IPS-18a (cell line): Measurements from ENCODE around the gene FOXP2.
"Not testable (repeated sequence)": the region's sequence is repeated elsewhere in the genome, so short reads cannot be mapped to it uniquely, and the experiment has no call there.

Experiments
- H3K27ac ChIP-seq: one replicate; pipeline ENCODE4 v1.5.1; 2013; ENCODE audit warnings: low read length
- H3K27me3 ChIP-seq: one replicate; pipeline ENCODE4 v1.6.1; 2013; ENCODE audit warnings: mild to moderate bottlenecking, low read length; ENCODE audit not compliant: control insufficient read depth, insufficient read depth
- H3K36me3 ChIP-seq: one replicate; pipeline ENCODE4 v1.6.1; 2013; ENCODE audit warnings: low read depth, low read length; ENCODE audit not compliant: control insufficient read depth
- H3K4me1 ChIP-seq: one replicate; pipeline ENCODE4 v1.6.1; 2013; ENCODE audit warnings: low read depth, low read length; ENCODE audit not compliant: control insufficient read depth
- H3K4me3 ChIP-seq: one replicate; pipeline ENCODE4 v1.5.1; 2013; ENCODE audit warnings: low read length
- H3K9ac ChIP-seq: one replicate; pipeline ENCODE4 v1.6.1; 2013; ENCODE audit warnings: mild to moderate bottlenecking, low read length, moderate library complexity
- H3K9me3 ChIP-seq: one replicate; pipeline ENCODE4 v1.6.1; 2013; ENCODE audit warnings: low read depth, low read length; ENCODE audit not compliant: control insufficient read depth

The FOXP2 gene

GRCh38 chr7:114414156-114415063 lies at the start of gene FOXP2:
TSS of gene FOXP2 (plus strand) at chr7:114414815. CDS start at chr7:114426512, 11,697 bp downstream.
- Histone ChIP-seq H3K36me3 (no peaks in the 10 kb centered on the region), H3K4me3 (peak within 1 kb of the TSS; percentile 23), H3K9me3 (no peaks in the 10 kb centered on the region), H3K27me3 (no peaks in the 10 kb centered on the region), H3K4me1 (peaks cover 26% of the 10 kb centered on the region), H3K9ac (peak within 1 kb of the TSS; percentile 12), H3K27ac (no peak within 1 kb of the TSS)

DNA sequence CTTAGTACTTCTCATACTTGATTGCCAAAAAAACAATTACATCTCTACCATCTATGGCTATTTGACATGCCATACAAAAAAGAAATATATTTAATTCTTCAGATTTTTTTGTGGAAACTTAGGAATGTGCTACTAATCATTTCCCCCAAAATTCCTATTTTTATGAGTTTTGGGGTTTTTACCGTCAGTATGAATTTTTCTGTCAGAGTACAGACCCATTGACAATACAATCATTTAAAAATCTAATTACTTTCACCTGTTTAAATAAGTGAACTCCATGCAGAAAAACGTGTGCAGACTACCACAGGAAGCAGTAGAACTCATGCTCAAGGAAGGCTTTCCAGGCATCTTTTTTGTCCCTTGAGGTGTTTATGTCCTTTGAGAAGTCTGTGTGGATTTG lies 48.8 kb upstream of the FOXP2 start:
- Histone ChIP-seq H3K27me3 (no peaks in the 10 kb centered on the region), H3K4me3 (no peak overlapping the region), H3K9me3 (no peaks in the 10 kb centered on the region), H3K27ac (no peak overlapping the region), H3K36me3 (no peaks in the 10 kb centered on the region), H3K4me1 (peaks cover 19% of the 10 kb centered on the region), H3K9ac (no peak overlapping the region)

- Histone ChIP-seq H3K4me3 (no peak overlapping the region), H3K27me3 (no peaks in the 10 kb centered on the region), H3K36me3 (no peaks in the 10 kb centered on the region), H3K9me3 (no peaks in the 10 kb centered on the region), H3K9ac (no peak overlapping the region), H3K4me1 (peaks cover 11% of the 10 kb centered on the region), H3K27ac (no peak overlapping the region)
These were observed 46.1 kb upstream of the FOXP2 start for GRCh38 chr7:114368492-114368891.

- no peak overlapping the region for H3K9ac ChIP-seq
- peaks cover 4% of the 10 kb centered on the region for H3K4me1 ChIP-seq
- no peak overlapping the region for H3K4me3 ChIP-seq
- H3K36me3 ChIP-seq = no peaks in the 10 kb centered on the region
- no peaks in the 10 kb centered on the region for H3K9me3 ChIP-seq
- no peaks in the 10 kb centered on the region for H3K27me3 ChIP-seq
- H3K27ac ChIP-seq = no peak overlapping the region
These were observed 45.3 kb upstream of the FOXP2 start for GRCh38 chr7:114369294-114369693.

DNA sequence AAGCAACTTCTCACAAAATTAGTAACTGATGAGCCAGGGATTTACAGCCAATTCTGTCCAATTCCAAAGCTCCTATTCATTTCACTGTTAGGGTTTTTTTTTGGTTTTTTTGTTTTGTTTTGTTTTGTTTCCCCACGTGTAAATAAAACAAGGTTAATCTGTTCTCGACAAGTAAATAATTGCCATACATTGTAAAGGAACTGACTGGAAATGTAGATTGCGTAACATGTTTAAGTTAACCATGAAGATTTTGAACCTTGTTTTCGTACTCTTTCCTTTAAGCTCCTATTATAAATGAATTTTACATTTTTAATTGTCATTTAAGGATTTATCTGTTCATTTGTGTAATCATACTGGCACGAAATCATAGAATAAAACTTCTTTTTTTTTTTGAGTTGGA lies 42.0 kb upstream of the FOXP2 start:
- no peaks in the 10 kb centered on the region for H3K36me3 ChIP-seq
- no peaks in the 10 kb centered on the region for H3K9me3 ChIP-seq
- H3K4me1 ChIP-seq = no peaks in the 10 kb centered on the region
- no peaks in the 10 kb centered on the region for H3K27me3 ChIP-seq
- H3K4me3 ChIP-seq = no peak overlapping the region
- no peak overlapping the region for H3K9ac ChIP-seq
- H3K27ac ChIP-seq = no peak overlapping the region

- H3K27me3 ChIP-seq = no peaks in the 10 kb centered on the region
- H3K9me3 ChIP-seq = no peaks in the 10 kb centered on the region
- no peak overlapping the region for H3K27ac ChIP-seq
- H3K9ac ChIP-seq = no peak overlapping the region
- no peaks in the 10 kb centered on the region for H3K4me1 ChIP-seq
- no peak overlapping the region for H3K4me3 ChIP-seq
- H3K36me3 ChIP-seq = no peaks in the 10 kb centered on the region
These were observed 38.7 kb upstream of the FOXP2 start for GRCh38 chr7:114375907-114376306.

GRCh38 chr7:114383946-114384345 lies 30.7 kb upstream of the FOXP2 start:
- H3K27ac ChIP-seq, H3K4me3 ChIP-seq, H3K9me3 ChIP-seq, H3K27me3 ChIP-seq, H3K9ac ChIP-seq, H3K4me1 ChIP-seq, H3K36me3 ChIP-seq: not testable (repeated sequence)

GRCh38 chr7:114384346-114384745 lies 30.3 kb upstream of the FOXP2 start:
- H3K4me1 ChIP-seq, H3K9ac ChIP-seq, H3K27ac ChIP-seq, H3K36me3 ChIP-seq, H3K27me3 ChIP-seq, H3K9me3 ChIP-seq, H3K4me3 ChIP-seq: not testable (repeated sequence)

DNA sequence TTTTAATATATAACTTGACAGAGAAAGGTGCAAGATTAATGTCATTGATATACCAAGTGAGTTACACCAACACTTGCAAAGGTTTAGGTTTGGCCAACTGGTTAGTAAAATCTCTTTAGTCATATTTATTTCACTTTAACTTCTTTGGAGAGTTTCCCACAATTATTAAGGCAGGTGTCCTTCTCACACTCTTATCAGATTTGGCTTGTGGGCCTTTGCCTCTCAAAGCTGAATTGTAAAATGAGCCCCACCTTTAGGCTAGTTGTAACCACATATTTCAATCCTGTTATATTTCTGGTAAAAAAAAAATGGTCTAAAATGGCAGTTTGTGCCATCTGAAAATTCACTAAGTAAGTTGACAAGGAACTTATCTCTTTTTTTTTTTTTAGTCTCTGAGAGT lies 26.6 kb upstream of the FOXP2 start:
- H3K9ac ChIP-seq = no peak overlapping the region

DNA sequence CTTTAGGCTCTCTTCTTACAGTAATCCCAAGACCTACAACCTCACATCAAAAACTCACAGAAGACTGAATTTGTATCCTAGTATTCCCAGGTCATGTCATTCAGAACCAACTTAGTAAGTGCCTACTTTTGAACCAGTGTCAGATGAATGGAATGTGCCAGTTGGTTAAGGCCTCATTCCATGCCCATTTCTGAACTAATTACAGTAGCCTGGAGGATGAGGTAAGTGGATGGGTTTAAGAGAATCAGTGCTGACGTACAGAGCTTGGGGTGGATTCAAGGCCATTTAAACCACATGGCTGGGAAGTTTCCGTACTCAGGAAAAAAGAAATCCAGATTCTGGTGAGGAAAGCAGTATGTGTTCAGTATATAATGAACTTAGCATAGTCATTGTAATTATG lies 21.9 kb upstream of the FOXP2 start:
- H3K4me1 ChIP-seq = no peaks in the 10 kb centered on the region
- H3K27me3 ChIP-seq = no peaks in the 10 kb centered on the region
- no peak overlapping the region for H3K27ac ChIP-seq
- H3K36me3 ChIP-seq = no peaks in the 10 kb centered on the region
- H3K4me3 ChIP-seq = no peak overlapping the region
- no peak overlapping the region for H3K9ac ChIP-seq
- H3K9me3 ChIP-seq = no peaks in the 10 kb centered on the region

More for the DNA sequence above, 26.6 kb upstream of the FOXP2 start:
- Histone ChIP-seq H3K4me3 (no peak overlapping the region), H3K27ac (no peak overlapping the region), H3K9me3 (no peaks in the 10 kb centered on the region), H3K36me3 (no peaks in the 10 kb centered on the region), H3K27me3 (no peaks in the 10 kb centered on the region), H3K4me1 (no peaks in the 10 kb centered on the region)

- Histone ChIP-seq H3K27me3 (no peaks in the 10 kb centered on the region), H3K4me1 (no peaks in the 10 kb centered on the region), H3K4me3 (no peak overlapping the region), H3K27ac (no peak overlapping the region), H3K9ac (no peak overlapping the region), H3K9me3 (no peaks in the 10 kb centered on the region), H3K36me3 (no peaks in the 10 kb centered on the region)
These were observed 11.6 kb upstream of the FOXP2 start for GRCh38 chr7:114402876-114403635.
